HG03575 (cell line): ENCODE results near the gene MAST4.

Source experiments
- ATAC-seq: cut with Tn5 transposase; IDR thresholded peaks from one replicate; pipeline ENCODE4 v1.9.1; 2021; ENCODE audit not compliant: unreplicated experiment, insufficient number of reproducible peaks, low FRiP score; ENCODE audit errors: extremely low read depth

Gene MAST4

GRCh38 chr5:67030289-67031056 lies 434.3 kb downstream of the MAST4 start:
- ATAC-seq = no peak

GRCh38 chr5:67031057-67031443 lies 434.9 kb downstream of the MAST4 start:
- no peak for ATAC-seq

DNA sequence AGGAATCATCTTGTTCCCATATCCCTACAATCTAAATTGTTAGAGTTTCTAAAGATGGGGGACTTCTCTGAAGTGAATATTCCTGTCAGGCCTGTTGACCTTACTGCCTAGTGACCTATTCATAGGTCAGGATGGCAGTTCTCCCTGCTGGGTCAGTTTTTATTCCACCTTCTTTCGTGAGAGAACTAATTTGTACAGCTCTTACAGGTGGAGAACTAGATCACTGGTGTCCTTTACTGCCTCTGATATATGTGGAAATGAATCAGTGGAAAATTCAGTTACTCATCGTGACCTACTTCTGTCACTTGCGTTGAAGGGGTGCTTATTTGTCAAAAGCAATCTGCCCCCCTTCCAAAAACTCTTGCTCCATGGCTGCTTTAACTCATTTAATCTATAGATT lies 435.5 kb downstream of the MAST4 start:
- ATAC-seq = no peak

DNA sequence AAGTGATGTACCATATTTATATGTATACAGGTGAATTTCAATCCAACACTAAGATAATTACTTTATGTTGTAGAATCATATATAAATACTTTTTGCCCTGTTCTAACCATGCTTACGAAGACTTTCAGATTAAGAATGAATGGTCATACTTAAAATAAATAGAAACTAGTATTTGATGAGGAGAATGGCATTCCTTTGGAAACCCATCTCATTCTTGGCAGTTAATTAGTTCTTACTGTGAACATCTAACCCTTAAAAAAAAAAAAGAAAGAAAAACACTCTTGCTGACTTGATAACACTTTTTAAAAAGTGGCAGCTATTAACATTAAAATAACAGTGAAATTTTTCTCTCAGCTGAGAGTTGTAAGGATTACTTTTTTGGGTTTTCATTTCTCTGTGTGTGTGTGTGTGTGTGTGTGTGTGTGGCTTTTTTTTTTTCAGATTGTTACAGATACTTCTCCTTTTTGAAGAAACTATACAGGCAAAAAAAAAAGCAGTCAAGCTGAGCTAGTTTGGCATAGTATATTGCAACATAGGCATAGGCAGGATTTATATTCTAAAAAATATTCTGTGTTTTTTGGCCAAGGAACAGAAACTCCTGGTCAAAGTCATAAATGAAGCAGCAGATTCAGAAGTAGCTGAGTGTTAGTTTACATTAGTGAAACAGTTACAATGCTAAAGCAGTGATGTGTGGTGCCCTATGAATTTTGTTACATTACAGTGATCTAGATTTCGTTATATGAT lies 436.9 kb downstream of the MAST4 start:
- no peak for ATAC-seq

DNA sequence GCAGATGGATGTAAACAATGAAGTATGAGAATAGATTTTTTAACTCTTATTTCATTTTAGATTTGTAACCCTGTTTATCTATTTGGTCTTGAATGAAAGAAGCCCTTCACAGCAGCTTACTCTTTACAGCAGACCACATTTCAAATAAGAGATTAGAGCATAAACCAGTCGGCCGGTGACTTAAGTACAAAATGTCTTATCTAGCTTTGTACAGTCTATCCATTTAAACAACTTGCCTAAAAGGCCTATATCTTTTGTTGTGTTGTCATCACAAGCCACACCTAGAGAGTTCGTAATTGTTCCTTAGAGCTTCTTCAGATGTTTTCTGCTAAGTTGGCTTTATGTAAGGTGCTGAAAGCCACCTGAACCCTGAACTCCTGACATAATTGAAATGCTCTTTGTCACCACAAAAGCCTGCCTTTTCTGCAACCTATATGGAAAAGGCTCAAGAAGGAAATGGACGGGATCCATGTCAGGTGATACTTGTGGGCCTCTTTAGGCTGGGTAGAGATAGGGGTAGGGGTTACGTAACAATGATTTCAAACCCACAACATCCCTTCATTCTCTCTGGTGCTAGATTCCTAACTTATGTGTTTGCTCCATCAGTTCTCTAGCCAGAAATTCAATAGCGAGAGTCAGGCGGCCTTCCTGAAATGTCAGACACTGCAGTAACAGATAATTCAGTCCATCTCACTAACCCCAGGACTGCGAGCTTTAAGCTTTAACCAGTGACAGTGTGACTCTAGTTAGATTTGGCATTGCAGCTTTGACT lies 437.9 kb downstream of the MAST4 start:
- ATAC-seq = no peak

GRCh38 chr5:67035098-67035740 lies 439.0 kb downstream of the MAST4 start:
- no peak for ATAC-seq

DNA sequence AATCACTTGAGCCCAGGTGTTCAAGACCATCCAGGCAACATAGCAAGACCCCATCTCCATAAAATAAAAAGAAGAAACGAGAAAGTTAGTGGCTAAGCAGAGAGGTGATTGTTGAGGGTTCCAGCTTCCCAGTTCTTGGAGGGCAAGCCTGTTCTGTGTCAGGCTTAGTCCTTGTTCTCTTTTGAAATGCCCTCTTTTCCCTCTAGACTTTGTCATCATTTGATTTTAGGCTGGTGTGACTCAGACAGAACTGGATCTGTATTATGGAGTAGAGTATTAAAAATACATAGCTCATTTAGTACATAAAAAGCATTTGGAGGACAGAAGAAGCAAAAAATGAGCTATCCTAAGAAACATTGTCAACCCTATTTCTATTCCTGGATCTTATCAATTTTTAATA lies 441.0 kb downstream of the MAST4 start:
- ATAC-seq = no peak

DNA sequence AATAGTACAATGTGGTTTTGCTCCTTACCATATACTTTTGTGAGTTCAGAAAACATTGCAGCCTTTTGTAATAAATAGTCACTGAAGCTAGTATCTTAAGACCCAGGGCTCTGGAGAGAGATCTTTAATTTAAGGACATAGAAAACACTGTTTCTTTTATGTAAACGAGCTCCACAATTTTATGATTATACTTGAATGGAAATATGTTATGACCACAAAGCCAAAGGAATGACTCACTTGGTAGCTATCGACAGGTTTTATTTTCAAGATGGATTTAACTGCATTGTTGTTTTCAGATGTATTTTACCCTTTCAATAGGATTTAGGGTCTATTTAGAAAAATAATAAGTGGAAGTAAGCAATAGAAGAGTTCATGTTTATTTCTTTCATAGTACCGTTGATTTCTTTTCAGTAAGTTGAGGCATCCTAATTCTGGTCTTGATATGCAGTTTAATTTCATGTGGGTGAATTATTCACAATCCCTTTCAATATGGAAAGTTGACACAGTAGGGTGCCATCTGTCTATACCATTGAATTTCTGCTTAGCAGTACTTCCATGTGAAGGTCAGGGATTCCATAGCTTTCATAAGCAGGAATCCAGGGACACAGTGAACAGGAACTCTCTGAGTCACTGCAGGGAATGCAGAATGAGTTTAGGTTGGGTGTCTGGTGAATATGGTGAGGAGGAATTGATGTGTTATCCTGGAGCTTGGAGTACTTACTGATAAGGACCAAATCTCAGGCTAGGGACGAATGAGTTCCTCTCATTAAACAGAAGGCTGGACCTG lies 442.8 kb downstream of the MAST4 start:
- no peak for ATAC-seq

DNA sequence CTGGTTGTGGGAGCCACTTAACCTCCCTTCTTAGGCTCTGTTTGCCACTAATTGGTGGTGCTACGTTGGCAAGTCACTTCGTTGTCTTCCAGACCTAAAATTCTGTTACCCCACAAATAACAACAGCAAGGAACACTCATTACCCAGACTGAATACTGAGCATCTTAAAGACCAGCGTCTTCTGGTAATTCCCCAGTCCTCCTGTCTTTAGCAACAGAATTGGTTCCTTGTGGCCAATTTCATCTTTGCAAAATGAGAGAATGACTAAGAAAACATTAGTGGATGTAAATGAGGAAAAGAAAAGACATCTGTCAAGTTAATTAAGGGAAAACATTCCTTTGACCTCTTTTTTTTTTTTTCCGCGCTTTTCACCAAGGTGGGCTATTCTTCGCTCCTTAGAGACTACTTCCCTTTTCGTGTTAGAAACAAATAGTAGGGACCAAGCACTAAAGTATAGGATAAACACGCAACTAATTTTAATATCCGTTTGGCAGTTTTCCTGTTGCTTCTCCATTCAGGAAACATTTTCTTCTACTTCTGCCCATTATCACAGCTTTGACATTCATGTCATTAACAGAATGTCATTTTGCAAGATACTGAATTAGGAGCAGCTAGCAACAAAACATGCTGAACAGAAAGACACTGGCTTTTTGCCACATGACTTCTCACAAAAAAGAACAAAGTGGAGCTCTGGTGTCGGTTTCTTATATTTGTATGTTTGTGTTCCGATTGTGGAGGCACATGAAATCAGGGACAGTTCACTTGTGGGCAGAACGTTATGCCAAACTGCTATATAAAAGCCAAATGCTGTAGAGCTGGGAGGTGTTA lies 446.2 kb downstream of the MAST4 start:
- ATAC-seq = no peak

DNA sequence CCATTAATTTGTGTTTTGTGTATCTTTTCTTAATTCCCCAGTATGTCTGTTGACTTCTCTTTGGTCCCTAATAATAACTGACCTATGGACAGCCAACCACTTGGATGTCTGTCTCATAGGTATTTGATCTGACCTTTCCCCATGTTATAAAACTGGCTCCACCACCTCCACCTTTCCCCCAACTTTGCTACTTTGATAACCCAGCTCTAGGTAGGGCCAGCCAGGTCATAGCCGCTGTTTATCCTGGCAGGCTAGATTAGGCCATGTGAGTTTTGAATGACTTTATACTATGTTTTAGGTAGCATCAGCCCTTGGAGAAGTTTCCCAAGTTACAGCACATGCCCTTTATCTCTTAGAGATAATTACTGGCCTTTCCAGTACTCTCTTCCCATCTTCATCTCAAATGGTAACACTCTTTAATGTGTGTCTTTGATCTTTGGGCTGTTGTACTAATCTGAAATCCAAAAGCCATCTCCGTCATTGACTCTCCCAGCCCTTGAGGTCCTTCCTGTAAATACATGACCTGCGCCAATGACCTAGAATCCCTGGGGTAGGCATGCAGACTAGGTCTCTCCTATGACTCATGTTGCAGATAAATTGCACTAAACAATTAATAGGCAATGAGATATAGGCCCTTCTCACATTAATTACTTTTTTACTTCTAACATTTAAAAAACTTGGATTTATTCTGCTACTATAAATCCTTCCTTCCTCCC lies 447.8 kb downstream of the MAST4 start:
- no peak for ATAC-seq

DNA sequence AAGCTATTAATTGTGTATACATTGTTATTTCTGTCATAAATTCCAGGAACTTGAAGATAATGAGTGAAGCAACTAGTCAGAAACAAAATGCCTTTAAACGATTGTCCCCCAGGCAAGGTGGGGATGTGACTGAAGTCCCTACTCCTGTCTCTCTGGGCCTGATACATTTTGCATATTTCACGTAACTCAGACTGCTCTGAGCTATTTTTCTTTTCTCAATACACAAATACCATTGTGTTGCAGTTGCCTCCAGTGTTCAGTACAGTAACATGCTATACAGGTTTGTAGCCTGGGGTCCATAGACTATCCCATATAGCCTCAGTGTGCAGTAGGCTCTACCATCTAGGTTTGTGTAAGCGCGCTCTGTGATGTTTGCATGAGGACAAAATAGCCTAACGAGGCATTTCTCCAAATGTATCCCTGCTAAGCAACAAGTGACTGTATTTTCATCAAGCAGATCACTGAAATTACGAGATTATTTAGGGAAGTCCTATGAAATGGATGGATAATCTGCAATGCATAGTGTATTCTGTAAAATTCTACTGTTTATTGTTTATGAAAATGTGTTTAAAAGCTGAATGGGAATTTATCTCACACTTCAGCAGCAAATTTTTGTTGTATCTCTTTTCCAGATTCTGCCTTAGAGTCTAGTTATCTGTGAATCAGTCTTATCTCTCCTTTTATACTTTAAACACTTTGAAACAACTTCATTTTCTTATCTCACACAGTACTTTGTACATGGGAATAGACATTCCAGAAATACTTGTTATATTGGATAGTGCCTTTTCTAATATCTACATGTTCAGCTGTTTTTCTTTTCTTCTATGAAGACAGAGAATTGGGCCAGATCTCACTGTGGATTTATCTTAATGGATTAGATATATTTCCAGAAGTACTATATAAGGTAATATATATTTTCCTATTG lies 449.9 kb downstream of the MAST4 start:
- ATAC-seq = no peak

DNA sequence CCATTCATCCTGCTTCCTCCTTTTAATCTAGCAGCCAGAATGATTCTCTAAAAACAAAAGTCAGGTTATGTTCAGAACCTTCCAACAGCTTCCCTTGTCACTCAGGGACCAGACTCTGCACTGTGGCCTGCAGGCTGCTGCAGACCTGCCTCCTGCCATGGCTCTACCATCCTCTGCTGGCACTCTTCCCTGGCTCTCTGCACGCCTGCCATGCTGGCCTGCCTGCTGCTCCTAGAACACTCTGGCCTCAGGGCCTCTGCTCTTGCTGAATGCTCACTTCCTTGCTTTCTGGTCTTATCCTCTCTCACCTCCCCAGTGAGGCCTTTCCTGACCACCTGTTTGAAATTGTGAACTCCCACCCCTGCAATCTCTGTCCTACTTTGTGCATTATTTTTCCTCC lies 451.0 kb downstream of the MAST4 start:
- ATAC-seq = no peak

DNA sequence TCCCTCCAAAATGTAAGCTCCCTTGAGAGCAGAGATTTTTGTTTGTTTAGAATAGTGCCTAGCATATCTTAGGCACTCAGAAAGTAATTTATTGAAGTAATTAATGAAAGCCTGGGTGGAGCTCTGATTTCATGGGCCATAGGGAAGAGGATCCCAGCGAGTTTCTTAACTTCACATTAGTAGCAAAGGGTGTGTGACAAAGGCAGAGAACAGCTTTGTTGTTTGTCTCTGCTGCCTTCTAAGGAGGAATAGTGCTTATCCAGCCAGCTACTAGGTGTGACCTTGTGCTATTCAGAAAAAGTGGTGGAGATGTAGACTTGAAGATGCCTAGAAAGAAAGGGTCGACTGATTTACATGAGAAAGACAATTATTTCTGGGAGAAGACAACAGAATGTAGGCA lies 451.4 kb downstream of the MAST4 start:
- no peak for ATAC-seq

DNA sequence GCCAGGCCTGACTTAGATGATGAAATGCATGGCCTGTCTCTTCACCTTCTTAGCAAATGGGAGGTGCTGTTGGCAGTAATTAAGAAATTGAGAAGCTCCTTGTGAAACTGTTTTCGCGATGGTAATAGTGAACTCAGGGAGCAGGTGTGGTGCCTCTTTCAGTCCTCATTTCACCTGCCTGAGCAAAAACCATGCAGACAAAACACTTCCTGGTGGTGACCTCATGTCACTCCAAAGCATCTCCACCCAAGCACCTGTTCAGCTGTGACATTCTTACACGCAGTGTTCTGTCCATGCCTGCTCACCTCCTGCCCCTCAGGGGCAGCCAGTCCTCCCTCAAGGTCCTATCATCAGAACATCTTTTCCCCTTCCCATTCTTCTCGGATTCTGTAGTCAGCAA lies 453.9 kb downstream of the MAST4 start:
- no peak for ATAC-seq

GRCh38 chr5:67050635-67051034 lies 454.4 kb downstream of the MAST4 start:
- ATAC-seq = no peak

GRCh38 chr5:67051164-67051563 lies 455.0 kb downstream of the MAST4 start:
- no peak for ATAC-seq
